Measurements from ENCODE around the gene SIVA1.
A peak's percentile ranks its signal among the peaks of the same experiment; 100 is the strongest.

The SIVA1 gene

GRCh38 chr14:104771918-104772706 is 19.2 kb downstream of the SIVA1 start:
- H3K36me3 Mint-ChIP-seq: peaks cover 45% of the 10 kb centered on the region
- H3K4me1 Mint-ChIP-seq: peaks cover 4% of the 10 kb centered on the region
- DNase-seq: no peak
- no peak overlapping the region for H3K4me3 Mint-ChIP-seq
- no peak overlapping the region for H3K27ac Mint-ChIP-seq
- CTCF ChIA-PET: interaction anchor here (0.8 to 1.6 kb wide), 4 partner anchors 9 to 274 kb away, joined by 3 to 4 read pairs (median 4); no protein-coding TSS in a partner anchor
- peaks cover 2% of the 10 kb centered on the region for H3K9me3 Mint-ChIP-seq
- no peaks in the 10 kb centered on the region for H3K27me3 Mint-ChIP-seq

GRCh38 chr14:104772707-104773504 is 20.0 kb downstream of the SIVA1 start:
- no peak overlapping the region for H3K27ac Mint-ChIP-seq
- H3K4me1 Mint-ChIP-seq: peaks cover 4% of the 10 kb centered on the region
- CTCF ChIA-PET: interaction anchor here (1.5 kb wide), 1 partner anchor 53 kb away, joined by 4 read pairs; no protein-coding TSS in a partner anchor
- H3K4me3 Mint-ChIP-seq: no peak overlapping the region
- DNase-seq: no peak
- H3K27me3 Mint-ChIP-seq: no peaks in the 10 kb centered on the region
- peaks cover 2% of the 10 kb centered on the region for H3K9me3 Mint-ChIP-seq
- peaks cover 46% of the 10 kb centered on the region for H3K36me3 Mint-ChIP-seq

GRCh38 chr14:104773505-104774452 is 20.8 kb downstream of the SIVA1 start:
- no peak overlapping the region for H3K4me3 Mint-ChIP-seq
- CTCF ChIA-PET: interaction anchor here (1.5 kb wide), 1 partner anchor 52 kb away, joined by 4 read pairs; no protein-coding TSS in a partner anchor
- peaks cover 46% of the 10 kb centered on the region for H3K36me3 Mint-ChIP-seq
- H3K27me3 Mint-ChIP-seq: no peaks in the 10 kb centered on the region
- peaks cover 2% of the 10 kb centered on the region for H3K9me3 Mint-ChIP-seq
- DNase-seq: no peak
- H3K4me1 Mint-ChIP-seq: peaks cover 4% of the 10 kb centered on the region
- H3K27ac Mint-ChIP-seq: no peak overlapping the region

- Mint-ChIP-seq H3K36me3 (peaks cover 46% of the 10 kb centered on the region), H3K27ac (no peak overlapping the region), H3K9me3 (peaks cover 2% of the 10 kb centered on the region), H3K4me1 (peaks cover 1% of the 10 kb centered on the region), H3K4me3 (no peak overlapping the region), H3K27me3 (no peaks in the 10 kb centered on the region)
- no peak for DNase-seq
- CTCF ChIA-PET: no interaction called here
These were observed 21.6 kb downstream of the SIVA1 start for GRCh38 chr14:104774453-104775072.

- peaks cover 2% of the 10 kb centered on the region for H3K9me3 Mint-ChIP-seq
- H3K36me3 Mint-ChIP-seq: peaks cover 41% of the 10 kb centered on the region
These were observed 22.1 kb downstream of the SIVA1 start for GRCh38 chr14:104775073-104775489.

GRCh38 chr14:104776481-104776880 is 23.5 kb downstream of the SIVA1 start:
- Mint-ChIP-seq H3K36me3 (peaks cover 29% of the 10 kb centered on the region), H3K9me3 (no peaks in the 10 kb centered on the region), H3K4me1 (no peaks in the 10 kb centered on the region), H3K27me3 (no peaks in the 10 kb centered on the region), H3K27ac (no peak overlapping the region), H3K4me3 (no peak overlapping the region)
- CTCF ChIA-PET: no interaction called here
- DNase-seq: no peak

More at GRCh38 chr14:104775073-104775489, 22.1 kb downstream of the SIVA1 start:
- H3K27me3 Mint-ChIP-seq: no peaks in the 10 kb centered on the region
- H3K4me3 Mint-ChIP-seq: no peak overlapping the region
- no peak for DNase-seq
- no peaks in the 10 kb centered on the region for H3K4me1 Mint-ChIP-seq
- CTCF ChIA-PET: interaction anchor here (1.0 kb wide), 1 partner anchor 9 kb away, joined by 4 read pairs; no protein-coding TSS in a partner anchor
- H3K27ac Mint-ChIP-seq: no peak overlapping the region

GRCh38 chr14:104776961-104777807 is 24.2 kb downstream of the SIVA1 start:
- no peak overlapping the region for H3K27ac Mint-ChIP-seq
- no peaks in the 10 kb centered on the region for H3K9me3 Mint-ChIP-seq
- no peaks in the 10 kb centered on the region for H3K4me1 Mint-ChIP-seq
- peaks cover 22% of the 10 kb centered on the region for H3K36me3 Mint-ChIP-seq
- CTCF ChIA-PET: no interaction called here
- no peaks in the 10 kb centered on the region for H3K27me3 Mint-ChIP-seq
- no peak overlapping the region for H3K4me3 Mint-ChIP-seq
- no peak for DNase-seq

- DNase-seq: no peak
- Mint-ChIP-seq H3K36me3 (peaks cover 15% of the 10 kb centered on the region), H3K9me3 (no peaks in the 10 kb centered on the region), H3K4me1 (no peaks in the 10 kb centered on the region), H3K27me3 (no peaks in the 10 kb centered on the region), H3K4me3 (no peak overlapping the region), H3K27ac (peak overlapping the region; percentile 58)
- CTCF ChIA-PET: no interaction called here
These were observed 24.9 kb downstream of the SIVA1 start for GRCh38 chr14:104777808-104778249.

- peaks cover 11% of the 10 kb centered on the region for H3K36me3 Mint-ChIP-seq
- H3K27ac Mint-ChIP-seq: no peak overlapping the region
- no peak overlapping the region for H3K4me3 Mint-ChIP-seq
- H3K27me3 Mint-ChIP-seq: no peaks in the 10 kb centered on the region
- CTCF ChIA-PET: interaction anchor here (0.9 to 1.3 kb wide), 2 partner anchors 11 to 12 kb away, joined by 3 read pairs; no protein-coding TSS in a partner anchor
- no peak for DNase-seq
- no peaks in the 10 kb centered on the region for H3K9me3 Mint-ChIP-seq
- no peaks in the 10 kb centered on the region for H3K4me1 Mint-ChIP-seq
These were observed 25.9 kb downstream of the SIVA1 start for GRCh38 chr14:104778694-104779331.

GRCh38 chr14:104779776-104780512 is 27.0 kb downstream of the SIVA1 start:
- Mint-ChIP-seq H3K27me3 (no peaks in the 10 kb centered on the region), H3K9me3 (no peaks in the 10 kb centered on the region), H3K4me1 (no peaks in the 10 kb centered on the region), H3K27ac (no peak overlapping the region), H3K36me3 (peaks cover 10% of the 10 kb centered on the region), H3K4me3 (no peak overlapping the region)
- CTCF ChIA-PET: interaction anchor here (1.0 to 1.3 kb wide), 2 partner anchors 11 kb away, joined by 3 read pairs; no protein-coding TSS in a partner anchor
- DNase-seq: no peak

- CTCF ChIA-PET: interaction anchor here (1.0 to 1.2 kb wide), 2 partner anchors 9 to 12 kb away, joined by 3 read pairs; no protein-coding TSS in a partner anchor
- H3K9me3 Mint-ChIP-seq: no peaks in the 10 kb centered on the region
These were observed 27.6 kb downstream of the SIVA1 start for GRCh38 chr14:104780513-104781030.

More at GRCh38 chr14:104780513-104781030, 27.6 kb downstream of the SIVA1 start:
- H3K27ac Mint-ChIP-seq: no peak overlapping the region
- H3K4me1 Mint-ChIP-seq: no peaks in the 10 kb centered on the region
- H3K36me3 Mint-ChIP-seq: peaks cover 8% of the 10 kb centered on the region
- DNase-seq: no peak
- no peak overlapping the region for H3K4me3 Mint-ChIP-seq
- no peaks in the 10 kb centered on the region for H3K27me3 Mint-ChIP-seq
